A549 (cell line): ENCODE measurements around the gene ST8SIA5.

ENCODE experiments used
- CEBPB ChIP-seq, 2 experiments: fragments of >200 bp in 1 of 2; sonication (Bioruptor Twin) in 1 of 2; formaldehyde crosslinking in 1 of 2; IDR thresholded peaks; 2 replicates each; pipeline ENCODE4 v1.6.1; 2012 to 2016
- CHD4 ChIP-seq: fragments of 200-600 bp; sonication (generic); IDR thresholded peaks from 2 replicates; pipeline ENCODE4 v1.6.1; 2016; ENCODE audit warnings: antibody characterized with exemption, mild to moderate bottlenecking, borderline replicate concordance
- CTCF ChIP-seq: fragments of >200 bp; sonication (Bioruptor Twin); formaldehyde crosslinking; IDR thresholded peaks from 3 replicates; pipeline ENCODE4 v1.5.1; 2016
- ESRRA ChIP-seq: fragments of 150-350 bp; IDR thresholded peaks from 2 replicates; pipeline ENCODE4 v1.6.1; 2014; ENCODE audit warnings: mild to moderate bottlenecking, low read length, borderline replicate concordance
- MAFK ChIP-seq: fragments of 450-650 bp; IDR thresholded peaks from 2 replicates; pipeline ENCODE4 v1.6.1; 2014; ENCODE audit not compliant: partially characterized antibody
- MYC ChIP-seq: IDR thresholded peaks from 2 replicates; pipeline ENCODE4 v1.6.1; 2012; ENCODE audit warnings: mild to moderate bottlenecking, inconsistent platforms, low read length, improper control_type of control experiment, borderline replicate concordance
- NFE2L2 ChIP-seq: fragments of 150-350 bp; conservative IDR thresholded peaks from 2 replicates; pipeline ENCODE4 v1.6.1; 2014; ENCODE audit warnings: low read length
- POLR2AphosphoS2 ChIP-seq: conservative IDR thresholded peaks from 2 replicates; pipeline ENCODE4 v1.6.1; 2012; ENCODE audit warnings: low read length, improper control_type of control experiment, inconsistent platforms
- RAD21 ChIP-seq, 2 experiments: fragments of >200 bp in 1 of 2; sonication (Bioruptor Twin) in 1 of 2; formaldehyde crosslinking in 1 of 2; IDR thresholded peaks in 1 of 2; conservative IDR thresholded peaks in 1 of 2; 2 replicates in 1 of 2; 3 replicates in 1 of 2; pipeline ENCODE4 v1.6.1; 2012 to 2018; ENCODE audit warnings: inconsistent platforms in 1 of 2
- REST ChIP-seq: fragments of 200-600 bp; sonication (generic); IDR thresholded peaks from 2 replicates; pipeline ENCODE4 v1.6.1; 2016; ENCODE audit warnings: antibody characterized with exemption, mild to moderate bottlenecking, moderate library complexity
- ZNF302 ChIP-seq: fragments of 250-450 bp; sonication (Bioruptor Pico); IDR thresholded peaks from 2 replicates; pipeline ENCODE4 v1.9.0; 2021; ENCODE audit warnings: inconsistent platforms, mild to moderate bottlenecking, moderate library complexity
- ZSCAN20 ChIP-seq: fragments of 250-450 bp; sonication (Bioruptor Pico); IDR thresholded peaks from 2 replicates; pipeline ENCODE4 v1.8.0; 2022; ENCODE audit warnings: mild to moderate bottlenecking, moderate library complexity

GRCh38 chr18:46712406-46712805, 44.4 kb downstream of the ST8SIA5 start:
- TF ChIP-seq ZSCAN20 (CRISPR knock-in tag) (no peak), CTCF (no peak), RAD21 (conservative IDR thresholded peaks at IDR 0.05 in 1 of 2, IDR thresholded peaks at IDR 0.05 in 1 of 2) (no peak), ESRRA (no peak), POLR2AphosphoS2 (no peak), CEBPB (IDR thresholded peaks at IDR 0.05) (no peak), ZNF302 (no peak), REST (no peak), NFE2L2 (no peak), MYC (no peak), MAFK (no peak), CHD4 (no peak)
